Measurements from ENCODE around the gene SNX30.

The SNX30 gene

GRCh38 chr9:112886351-112886750 lies 135.8 kb downstream of the SNX30 start:
- no peak overlapping the region for H3K4me2 ChIP-seq (ENCODE audit: insufficient read depth, low read length)
- no peak overlapping the region for H3K9ac ChIP-seq (ENCODE audit: low read depth, low read length)
- H2AFZ ChIP-seq (ENCODE audit: low read depth, low read length), result no peak overlapping the region
- no peaks in the 10 kb centered on the region for H3K27me3 ChIP-seq (ENCODE audit: insufficient read depth, low read length, poor library complexity)
- no peaks in the 10 kb centered on the region for H4K20me1 ChIP-seq (ENCODE audit: insufficient read depth, low read length)
- H3K4me1 ChIP-seq (ENCODE audit: insufficient read depth, low read length), result no peaks in the 10 kb centered on the region
- no peak for TF ChIP-seq EZH2 (IDR thresholded peaks at IDR 0.05; ENCODE audit: borderline replicate concordance, low read depth, low read length, severe bottlenecking)
- TF ChIP-seq CTCF (IDR thresholded peaks at IDR 0.05; ENCODE audit: borderline replicate concordance, extremely low read depth, low read length, poor library complexity, severe bottlenecking), result no peak
- ATAC-seq (ENCODE audit: insufficient read depth, low read depth) (no peak), DNase-seq (no peak)
- H3K36me3 ChIP-seq (ENCODE audit: insufficient read depth, low read length), result no peaks in the 10 kb centered on the region
- no peaks in the 10 kb centered on the region for H3K79me2 ChIP-seq (ENCODE audit: insufficient read depth, low read length)
- H3K4me3 ChIP-seq (ENCODE audit: low read depth in 1 of 2, low read length in 2 of 2), result no peak overlapping the region
- H3K27ac ChIP-seq (ENCODE audit: low read length), result no peak overlapping the region
- no peaks in the 10 kb centered on the region for H3K9me3 ChIP-seq (ENCODE audit: insufficient read depth, low read length, severe bottlenecking)

- ATAC-seq (ENCODE audit: insufficient read depth, low read depth) (no peak), DNase-seq (no peak)
- Histone ChIP-seq H3K9me3 (ENCODE audit: insufficient read depth, low read length, severe bottlenecking) (no peaks in the 10 kb centered on the region), H3K4me3 (ENCODE audit: low read depth in 1 of 2, low read length in 2 of 2) (no peak overlapping the region), H3K27ac (ENCODE audit: low read length) (no peak overlapping the region), H4K20me1 (ENCODE audit: insufficient read depth, low read length) (no peaks in the 10 kb centered on the region), H3K9ac (ENCODE audit: low read depth, low read length) (no peak overlapping the region), H3K27me3 (ENCODE audit: insufficient read depth, low read length, poor library complexity) (no peaks in the 10 kb centered on the region), H2AFZ (ENCODE audit: low read depth, low read length) (no peak overlapping the region), H3K79me2 (ENCODE audit: insufficient read depth, low read length) (no peaks in the 10 kb centered on the region), H3K36me3 (ENCODE audit: insufficient read depth, low read length) (no peaks in the 10 kb centered on the region), H3K4me2 (ENCODE audit: insufficient read depth, low read length) (no peak overlapping the region), H3K4me1 (ENCODE audit: insufficient read depth, low read length) (no peaks in the 10 kb centered on the region)
- TF ChIP-seq CTCF (IDR thresholded peaks at IDR 0.05; ENCODE audit: borderline replicate concordance, extremely low read depth, low read length, poor library complexity, severe bottlenecking), result no peak
- TF ChIP-seq EZH2 (IDR thresholded peaks at IDR 0.05; ENCODE audit: borderline replicate concordance, low read depth, low read length, severe bottlenecking), result no peak
These were observed 136.8 kb downstream of the SNX30 start for GRCh38 chr9:112887381-112887780.

- Histone ChIP-seq H4K20me1 (ENCODE audit: insufficient read depth, low read length) (no peaks in the 10 kb centered on the region), H2AFZ (ENCODE audit: low read depth, low read length) (no peak within 1 kb of the TSS), H3K9me3 (ENCODE audit: insufficient read depth, low read length, severe bottlenecking) (no peaks in the 10 kb centered on the region), H3K27me3 (ENCODE audit: insufficient read depth, low read length, poor library complexity) (no peaks in the 10 kb centered on the region), H3K79me2 (ENCODE audit: insufficient read depth, low read length) (no peaks in the 10 kb centered on the region), H3K9ac (ENCODE audit: low read depth, low read length) (no peak within 1 kb of the TSS), H3K4me2 (ENCODE audit: insufficient read depth, low read length) (no peak within 1 kb of the TSS), H3K36me3 (ENCODE audit: insufficient read depth, low read length) (no peaks in the 10 kb centered on the region), H3K4me1 (ENCODE audit: insufficient read depth, low read length) (no peaks in the 10 kb centered on the region), H3K4me3 (ENCODE audit: low read depth in 1 of 2, low read length in 2 of 2) (no peak within 1 kb of the TSS), H3K27ac (ENCODE audit: low read length) (no peak within 1 kb of the TSS)
- no peak for TF ChIP-seq EZH2 (IDR thresholded peaks at IDR 0.05; ENCODE audit: borderline replicate concordance, low read depth, low read length, severe bottlenecking)
- no peak for TF ChIP-seq CTCF (IDR thresholded peaks at IDR 0.05; ENCODE audit: borderline replicate concordance, extremely low read depth, low read length, poor library complexity, severe bottlenecking)
- DNase-seq (no peak), ATAC-seq (ENCODE audit: insufficient read depth, low read depth) (no peak)
These were observed 139.8 kb downstream of the SNX30 start, which contains the start of gene SLC46A2 for GRCh38 chr9:112890106-112891081. Gene SLC46A2 (minus strand): TSS chr9:112890876. CDS start chr9:112890681, 195 bp downstream.
